HG03432 (cell line): Measurements from ENCODE around the gene HSPA1A.
"Not testable (repeated sequence)": the region's sequence is repeated elsewhere in the genome, so short reads cannot be mapped to it uniquely, and the experiment has no call there.

ENCODE experiments used
- ATAC-seq: cut with Tn5 transposase; IDR thresholded peaks from one replicate; pipeline ENCODE4 v1.9.1; 2021; ENCODE audit warnings: mild to moderate bottlenecking, moderate library complexity; ENCODE audit not compliant: unreplicated experiment

HSPA1A gene

GRCh38 chr6:31862344-31863235 is 47.2 kb downstream of the HSPA1A start, which contains the start of gene NEU1:
Gene NEU1 (minus strand): TSS chr6:31862821. CDS start chr6:31862776, 45 bp downstream.
- peak; percentile 88 for ATAC-seq

- not testable (repeated sequence) for ATAC-seq
These were observed 48.8 kb downstream of the HSPA1A start for GRCh38 chr6:31864123-31864562.

- no peak for ATAC-seq
These were observed 49.5 kb downstream of the HSPA1A start for GRCh38 chr6:31864818-31865204.

GRCh38 chr6:31865205-31866118 is 50.1 kb downstream of the HSPA1A start:
- no peak for ATAC-seq
